Measurements from ENCODE around the gene KCNMB3. TPM values are rescaled to one million over a fixed set of nuclear protein-coding genes. Genes with fewer than 3 reads are reported as not detected.

KCNMB3 gene
- total RNA-seq, 1 donor from 2014 or later, result 4.4 TPM

GRCh38 chr3:179229177-179229576, 21.7 kb downstream of the KCNMB3 start:
- no peak overlapping the region for H3K4me2 ChIP-seq
- Mint-ChIP-seq H3K27me3 (ENCODE audit: insufficient read depth, low read depth) (no peaks in the 10 kb centered on the region), H3K27ac (no peak overlapping the region), H3K4me1 (peaks cover 5% of the 10 kb centered on the region), H3K36me3 (peaks cover 33% of the 10 kb centered on the region), H3K9me3 (no peaks in the 10 kb centered on the region), H3K4me3 (no peak overlapping the region)
- TF ChIP-seq EZH2phosphoT487 (IDR thresholded peaks at IDR 0.05) (no peak), EZH2 (IDR thresholded peaks at IDR 0.05) (no peak), CTCF (IDR thresholded peaks at IDR 0.05) (no peak)
- no peaks in the 10 kb centered on the region for H3K27me3 ChIP-seq
- no peak overlapping the region for H2AFZ ChIP-seq (replicated peaks)
- H3K9ac ChIP-seq, result no peak overlapping the region
- H3K79me2 ChIP-seq (ENCODE audit: low read depth), result no peaks in the 10 kb centered on the region
- DNase-seq (ENCODE audit: low spot score), result peak; percentile 2
- H3K27ac ChIP-seq, result no peak overlapping the region
- no peaks in the 10 kb centered on the region for H3K9me3 ChIP-seq (ENCODE audit: low read depth)
- H3K4me1 ChIP-seq, result peaks cover 3% of the 10 kb centered on the region
- H4K20me1 ChIP-seq (ENCODE audit: low read depth), result no peaks in the 10 kb centered on the region
- H3K36me3 ChIP-seq, result peaks cover 16% of the 10 kb centered on the region
- H3F3A ChIP-seq (ENCODE audit: low read depth), result no peaks in the 10 kb centered on the region
- H3K4me3 ChIP-seq, result no peak overlapping the region

- H3K9ac ChIP-seq, result no peak overlapping the region
- H3K4me2 ChIP-seq, result no peak overlapping the region
- no peak overlapping the region for H3K4me3 Mint-ChIP-seq
- H2AFZ ChIP-seq (replicated peaks), result no peak overlapping the region
- H3K27me3 Mint-ChIP-seq (ENCODE audit: insufficient read depth, low read depth), result no peaks in the 10 kb centered on the region
- peaks cover 3% of the 10 kb centered on the region for H3K4me1 ChIP-seq
- H3K27ac ChIP-seq, result no peak overlapping the region
- H3K4me3 ChIP-seq, result no peak overlapping the region
- no peaks in the 10 kb centered on the region for H3K27me3 ChIP-seq
- H3K9me3 Mint-ChIP-seq, result no peaks in the 10 kb centered on the region
- no peaks in the 10 kb centered on the region for H3F3A ChIP-seq (ENCODE audit: low read depth)
- no peak overlapping the region for H3K27ac Mint-ChIP-seq
- no peak for TF ChIP-seq EZH2phosphoT487 (IDR thresholded peaks at IDR 0.05)
- TF ChIP-seq EZH2 (IDR thresholded peaks at IDR 0.05), result no peak
- no peak for TF ChIP-seq CTCF (IDR thresholded peaks at IDR 0.05)
- peaks cover 31% of the 10 kb centered on the region for H3K36me3 Mint-ChIP-seq
- DNase-seq (ENCODE audit: low spot score), result no peak
- peaks cover 16% of the 10 kb centered on the region for H3K36me3 ChIP-seq
- H3K4me1 Mint-ChIP-seq, result no peaks in the 10 kb centered on the region
- H3K9me3 ChIP-seq (ENCODE audit: low read depth), result no peaks in the 10 kb centered on the region
- no peaks in the 10 kb centered on the region for H4K20me1 ChIP-seq (ENCODE audit: low read depth)
- H3K79me2 ChIP-seq (ENCODE audit: low read depth), result no peaks in the 10 kb centered on the region
Observed at GRCh38 chr3:179227349-179227748, 23.6 kb downstream of the KCNMB3 start.

GRCh38 chr3:179224584-179224983, 26.3 kb downstream of the KCNMB3 start:
- no peak overlapping the region for H2AFZ ChIP-seq (replicated peaks)
- H4K20me1 ChIP-seq (ENCODE audit: low read depth), result peaks cover 3% of the 10 kb centered on the region
- H3K4me1 Mint-ChIP-seq, result no peaks in the 10 kb centered on the region
- no peak overlapping the region for H3K4me3 ChIP-seq
- peaks cover 8% of the 10 kb centered on the region for H3K36me3 ChIP-seq
- H3F3A ChIP-seq (ENCODE audit: low read depth), result no peaks in the 10 kb centered on the region
- no peak overlapping the region for H3K27ac Mint-ChIP-seq
- peaks cover 10% of the 10 kb centered on the region for H3K36me3 Mint-ChIP-seq
- DNase-seq (ENCODE audit: low spot score), result no peak
- no peaks in the 10 kb centered on the region for H3K9me3 Mint-ChIP-seq
- TF ChIP-seq EZH2 (IDR thresholded peaks at IDR 0.05) (no peak), EZH2phosphoT487 (IDR thresholded peaks at IDR 0.05) (no peak), CTCF (IDR thresholded peaks at IDR 0.05) (no peak)
- no peak overlapping the region for H3K9ac ChIP-seq
- H3K79me2 ChIP-seq (ENCODE audit: low read depth), result no peaks in the 10 kb centered on the region
- no peak overlapping the region for H3K27ac ChIP-seq
- no peak overlapping the region for H3K4me2 ChIP-seq
- no peaks in the 10 kb centered on the region for H3K27me3 ChIP-seq
- H3K4me3 Mint-ChIP-seq, result no peak overlapping the region
- peaks cover 3% of the 10 kb centered on the region for H3K4me1 ChIP-seq
- H3K9me3 ChIP-seq (ENCODE audit: low read depth), result no peaks in the 10 kb centered on the region
- H3K27me3 Mint-ChIP-seq (ENCODE audit: insufficient read depth, low read depth), result no peaks in the 10 kb centered on the region

Measured in neural progenitor cell (in vitro differentiated cells).